Adrenal gland (tissue), 12 donors: ENCODE data around the gene RNF31. TPM values are rescaled to one million over a fixed set of nuclear protein-coding genes. Genes with fewer than 3 reads are reported as not detected.

ENCODE experiments used
- DNase-seq, 7 donors: peaks; one replicate each; pipeline ENCODE4 v3.0.0-alpha.2; 2019 to 2020
- H3K27ac ChIP-seq, 5 donors: fragments of 200-600 bp; sonication (generic) in 4 of 5; 1 replicate in 3 of 5; 2 replicates in 2 of 5; pipeline versions ENCODE4 v1.5.1 to v1.8.0; 2016 to 2020; ENCODE audit warnings: mild to moderate bottlenecking in 1 of 5
- H3K27me3 ChIP-seq: fragments of 200-600 bp; 2 replicates; pipeline ENCODE4 v1.8.0; 2021
- H3K36me3 ChIP-seq, 2 donors: fragments of 200-600 bp; replicated peaks in 1 of 2; 1 replicate in 1 of 2; 2 replicates in 1 of 2; pipeline versions ENCODE4 v1.5.1 to v1.8.0; 2018 to 2022
- H3K4me1 ChIP-seq, 2 donors: fragments of 200-600 bp; replicated peaks in 1 of 2; 1 replicate in 1 of 2; 2 replicates in 1 of 2; pipeline versions ENCODE4 v1.5.1 to v1.8.0; 2018 to 2021
- H3K4me3 ChIP-seq, 4 donors: fragments of 200-600 bp; sonication (generic) in 3 of 4; one replicate each; pipeline ENCODE4 v1.5.1; 2016 to 2018
- H3K9me3 ChIP-seq, 3 donors: fragments of 200-600 bp; sonication (generic) in 1 of 3; replicated peaks in 1 of 3; 1 replicate in 2 of 3; 2 replicates in 1 of 3; pipeline versions ENCODE4 v1.5.1 to v1.8.0; 2016 to 2021
- POLR2A ChIP-seq, 2 donors: fragments of 450-650 bp; IDR thresholded peaks; one replicate each; pipeline ENCODE4 v1.6.1; 2017; ENCODE audit warnings: antibody characterized with exemption in 2 of 2, mild to moderate bottlenecking in 2 of 2, moderate library complexity in 1 of 2
- WGBS, 4 donors: extraction: QIAGEN DNeasy Blood & Tissue Kit in 2 of 4; methylation state at CpG; one replicate each; pipeline versions ENCODE4 v1.1.5 to v1.1.7; 2013 to 2017; 5-methylcytosine and 5-hydroxymethylcytosine counted together
- intact Hi-C, 2 donors: fragments of 100-400 bp; cut with DNase I; formaldehyde crosslinking; loops; one replicate each; pipeline versions ENCODE4 v1.14.1 to v1.15.0; 2022 to 2023
- polyA plus RNA-seq, 3 donors: library from polyadenylated mRNA; stranded (reverse); fragments of 200-250 nt in 2 of 3; fragments of 350-450 nt in 1 of 3; fragmentation: Illumina TruSeq in 1 of 3; extraction: RNeasy Lipid Tissue Mini Kit (QIAGEN cat#74804) in 1 of 3; gene quantifications; one replicate each; pipeline ENCODE4 v1.2.3, GENCODE V29; 2013 to 2014
- total RNA-seq, 9 donors: library from RNA; depleted of rRNA in 4 of 9; stranded (reverse); fragments of >200 nt in 4 of 9; fragments of 120-200 nt in 1 of 9; fragmentation: NEBNext Ultra II Directional in 1 of 9; extraction: Animal tissue kit (Norgen Biotek cat#: 25700) in 1 of 9; gene quantifications; one replicate each; pipeline versions ENCODE4 v1.1.0 to v1.2.4, GENCODE V29; 2013 to 2023
- TF ChIP-seq, protein P1 (sequence below), 6 experiments: fragments of 450-650 bp in 4 of 6; fragments of 200-600 bp in 2 of 6; sonication (generic) in 1 of 6; IDR thresholded peaks; 1 replicate in 5 of 6; 2 replicates in 1 of 6; pipeline versions ENCODE4 v1.5.1 to v1.8.0; 2016 to 2021; ENCODE audit warnings: antibody characterized with exemption in 6 of 6, mild to moderate bottlenecking in 2 of 6, moderate library complexity in 1 of 6
- donor health status: healthy with polysubstance abuse.
- donor health status: Bipolar disorder and iron deficiency.
- donor health status: DM: yes; HTN: yes; CAD: no.
- donor health status: DM: no; HTN: no; CAD: no.
- donor health status: DM: no; HTN: no; CAD: no.
- donor health status: DM: yes; HTN: yes; CAD: no.

RNF31 gene
- total and polyA plus RNA-seq, 12 donors = 32.8 to 351 (median 65.7) TPM

DNA sequence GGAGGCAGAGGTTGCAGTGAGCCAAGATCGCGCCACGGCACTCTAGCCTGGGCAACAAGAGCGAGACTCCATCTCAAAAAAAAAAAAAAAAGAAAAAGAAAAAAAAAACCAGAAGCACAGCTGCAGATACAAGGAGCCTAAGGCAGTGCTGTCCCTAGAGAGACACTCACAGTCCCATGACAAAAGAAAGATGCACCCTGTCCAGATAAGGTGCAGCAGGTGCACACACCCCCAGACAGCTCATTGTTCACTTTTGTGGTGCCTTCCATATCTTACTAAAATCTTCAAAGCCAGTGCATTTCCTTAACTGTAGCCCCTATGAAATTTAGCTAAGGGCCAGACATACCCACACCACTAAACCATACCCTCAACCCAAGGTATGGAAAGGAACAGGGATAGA is 24.9 kb upstream of the RNF31 start:
- Histone ChIP-seq H3K36me3 (peaks cover 0 to 63% of the 10 kb centered on the region in 2 donors), H3K27ac (no peak overlapping the region), H3K27me3 (no peaks in the 10 kb centered on the region), H3K4me1 (no peaks in the 10 kb centered on the region), H3K9me3 (no peaks in the 10 kb centered on the region), H3K4me3 (no peak overlapping the region)
- TF ChIP-seq POLR2A (IDR thresholded peaks at IDR 0.05) = no peak
- TF ChIP-seq, protein P1, sequence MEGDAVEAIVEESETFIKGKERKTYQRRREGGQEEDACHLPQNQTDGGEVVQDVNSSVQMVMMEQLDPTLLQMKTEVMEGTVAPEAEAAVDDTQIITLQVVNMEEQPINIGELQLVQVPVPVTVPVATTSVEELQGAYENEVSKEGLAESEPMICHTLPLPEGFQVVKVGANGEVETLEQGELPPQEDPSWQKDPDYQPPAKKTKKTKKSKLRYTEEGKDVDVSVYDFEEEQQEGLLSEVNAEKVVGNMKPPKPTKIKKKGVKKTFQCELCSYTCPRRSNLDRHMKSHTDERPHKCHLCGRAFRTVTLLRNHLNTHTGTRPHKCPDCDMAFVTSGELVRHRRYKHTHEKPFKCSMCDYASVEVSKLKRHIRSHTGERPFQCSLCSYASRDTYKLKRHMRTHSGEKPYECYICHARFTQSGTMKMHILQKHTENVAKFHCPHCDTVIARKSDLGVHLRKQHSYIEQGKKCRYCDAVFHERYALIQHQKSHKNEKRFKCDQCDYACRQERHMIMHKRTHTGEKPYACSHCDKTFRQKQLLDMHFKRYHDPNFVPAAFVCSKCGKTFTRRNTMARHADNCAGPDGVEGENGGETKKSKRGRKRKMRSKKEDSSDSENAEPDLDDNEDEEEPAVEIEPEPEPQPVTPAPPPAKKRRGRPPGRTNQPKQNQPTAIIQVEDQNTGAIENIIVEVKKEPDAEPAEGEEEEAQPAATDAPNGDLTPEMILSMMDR (IDR thresholded peaks at IDR 0.05) = no peak
- intact Hi-C loops = no loop called here
- DNase-seq = no peak
- 95 to 98% (median 97%) methylated on average over 4 of the region's 4 CpGs for WGBS, 4 donors

DNA sequence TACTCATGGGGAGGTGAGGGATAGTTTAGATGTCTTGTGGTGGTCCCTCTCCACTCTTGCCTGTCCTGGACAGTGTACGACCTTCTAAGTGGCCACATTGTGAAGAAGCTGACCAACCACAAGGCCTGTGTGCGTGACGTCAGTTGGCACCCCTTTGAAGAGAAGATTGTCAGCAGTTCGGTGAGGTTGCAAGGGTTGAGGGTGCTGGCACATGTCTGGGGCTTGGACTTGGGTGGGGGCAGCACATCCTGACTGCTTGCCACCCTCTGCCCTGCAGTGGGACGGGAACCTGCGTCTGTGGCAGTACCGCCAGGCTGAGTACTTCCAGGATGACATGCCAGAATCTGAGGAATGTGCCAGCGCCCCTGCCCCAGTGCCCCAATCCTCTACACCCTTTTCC is 24.4 kb upstream of the RNF31 start:
- 90 to 93% (median 91%) methylated on average over 6 to 8 of the region's 8 CpGs for WGBS, 4 donors
- peaks cover 0 to 58% of the 10 kb centered on the region in 2 donors for H3K36me3 ChIP-seq
- intact Hi-C loops = no loop called here
- DNase-seq = no peak
- H3K4me1 ChIP-seq = peaks cover 0 to 1% of the 10 kb centered on the region in 2 donors
- no peak overlapping the region for H3K27ac ChIP-seq
- H3K9me3 ChIP-seq = no peaks in the 10 kb centered on the region
- H3K27me3 ChIP-seq = no peaks in the 10 kb centered on the region
- TF ChIP-seq, protein P1 (IDR thresholded peaks at IDR 0.05) = no peak
- TF ChIP-seq POLR2A (IDR thresholded peaks at IDR 0.05) = no peak
- H3K4me3 ChIP-seq = no peak overlapping the region

DNA sequence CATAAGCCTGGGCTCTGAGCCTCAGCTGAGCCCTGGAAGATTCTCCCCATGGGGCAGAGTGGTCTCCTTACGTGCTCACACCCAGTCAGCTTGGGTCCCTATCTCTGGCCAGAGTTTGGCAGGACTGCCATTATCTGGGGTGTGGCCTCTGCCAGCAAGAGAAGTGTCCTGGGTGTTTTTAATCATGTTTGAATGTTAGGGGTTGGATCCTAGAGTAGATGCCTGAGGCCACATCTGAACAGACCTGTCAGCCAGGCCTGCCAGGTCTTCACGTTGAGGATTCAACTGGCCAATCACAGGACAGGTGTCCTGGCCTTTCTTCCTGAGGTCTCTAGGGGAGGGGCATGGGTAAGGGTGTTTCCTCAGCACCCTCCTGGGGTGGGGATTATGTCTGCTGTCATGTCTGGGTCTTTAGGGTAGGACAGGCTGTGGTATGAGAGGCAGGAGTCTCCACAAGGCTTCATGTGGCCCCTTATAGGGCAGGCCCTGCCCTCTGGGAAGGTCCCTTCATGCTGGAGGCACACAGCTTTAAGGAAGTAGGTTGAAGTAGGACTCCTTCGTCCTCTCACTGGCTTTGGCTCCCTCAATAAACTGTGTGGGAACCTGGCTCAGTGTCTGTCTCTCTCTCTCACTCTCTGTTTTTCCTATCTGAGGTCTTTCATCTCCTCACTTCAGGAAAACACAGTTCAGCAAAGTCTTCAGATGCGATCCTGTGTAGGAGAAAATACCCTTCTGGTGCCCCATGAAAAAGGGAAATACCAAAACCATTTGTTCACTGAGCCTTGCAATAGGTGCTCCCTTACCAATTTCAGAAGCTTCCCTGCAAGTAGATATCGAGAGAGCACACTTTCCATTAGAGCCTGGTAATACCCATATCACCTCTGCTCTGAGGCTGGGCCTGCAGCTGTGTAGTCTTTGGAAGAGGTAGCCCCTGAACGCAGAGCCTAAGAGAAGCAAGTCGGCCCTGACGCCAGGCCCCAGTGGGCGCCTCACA is 23.6 kb upstream of the RNF31 start:
- intact Hi-C loops = no loop called here
- WGBS, 4 donors = 80 to 91% (median 88%) methylated on average over 8 to 9 of the region's 9 CpGs
- Histone ChIP-seq H3K4me3 (no peak overlapping the region), H3K9me3 (no peaks in the 10 kb centered on the region), H3K27me3 (no peaks in the 10 kb centered on the region), H3K27ac (no peak overlapping the region), H3K4me1 (peaks cover 0 to 4% of the 10 kb centered on the region in 2 donors), H3K36me3 (peaks cover 0 to 50% of the 10 kb centered on the region in 2 donors)
- no peak for DNase-seq
- TF ChIP-seq POLR2A (IDR thresholded peaks at IDR 0.05) = no peak
- TF ChIP-seq, protein P1 (IDR thresholded peaks at IDR 0.05) = no peak

DNA sequence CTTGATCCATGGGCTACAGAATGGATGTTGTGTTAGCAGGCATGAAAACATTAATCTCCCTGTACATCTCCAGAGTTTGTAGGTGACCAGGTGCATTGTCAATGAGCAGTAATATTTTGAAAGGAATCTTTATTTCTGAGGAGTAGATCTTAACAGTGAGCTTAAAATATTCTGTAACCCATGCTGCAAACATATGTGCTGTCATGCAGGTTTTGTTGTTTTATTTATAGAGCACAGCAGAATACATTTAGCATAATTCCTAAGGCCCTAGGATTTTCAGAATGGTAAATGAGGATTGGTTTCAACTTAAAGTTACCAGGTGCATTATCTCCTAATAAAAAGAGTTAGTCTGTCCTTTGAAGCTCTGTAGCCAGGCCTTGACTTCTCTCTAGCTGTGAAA is 20.4 kb upstream of the RNF31 start:
- TF ChIP-seq, protein P1 (IDR thresholded peaks at IDR 0.05) = no peak
- no peak for TF ChIP-seq POLR2A (IDR thresholded peaks at IDR 0.05)
- Histone ChIP-seq H3K4me3 (no peak overlapping the region), H3K4me1 (peaks cover 16 to 21% of the 10 kb centered on the region in 2 donors), H3K9me3 (no peaks in the 10 kb centered on the region), H3K36me3 (peaks cover 0 to 18% of the 10 kb centered on the region in 2 donors), H3K27me3 (no peaks in the 10 kb centered on the region), H3K27ac (no peak overlapping the region)
- DNase-seq = no peak
- intact Hi-C loops = no loop called here
